Measurements from ENCODE around the gene TTC23.

DNA sequence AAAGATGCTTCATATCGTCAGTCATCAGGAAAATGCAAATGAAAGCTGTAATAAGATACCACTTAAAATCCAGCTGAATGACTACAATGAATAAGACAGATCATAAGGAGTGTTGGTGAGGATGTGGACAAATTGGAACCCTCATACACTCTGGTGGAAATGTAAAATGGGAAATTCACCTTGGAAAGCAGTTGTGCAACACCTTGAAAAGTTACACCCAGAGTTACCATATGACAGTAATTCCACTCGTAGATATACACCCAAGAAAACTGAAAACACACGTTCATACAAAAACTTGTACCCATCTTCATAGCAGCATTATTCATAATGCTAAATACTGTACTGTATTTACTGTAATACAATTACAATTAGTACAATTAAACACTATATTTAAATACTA lies 2.3 kb downstream of the TTC23 start:
- TF ChIP-seq, protein P1, sequence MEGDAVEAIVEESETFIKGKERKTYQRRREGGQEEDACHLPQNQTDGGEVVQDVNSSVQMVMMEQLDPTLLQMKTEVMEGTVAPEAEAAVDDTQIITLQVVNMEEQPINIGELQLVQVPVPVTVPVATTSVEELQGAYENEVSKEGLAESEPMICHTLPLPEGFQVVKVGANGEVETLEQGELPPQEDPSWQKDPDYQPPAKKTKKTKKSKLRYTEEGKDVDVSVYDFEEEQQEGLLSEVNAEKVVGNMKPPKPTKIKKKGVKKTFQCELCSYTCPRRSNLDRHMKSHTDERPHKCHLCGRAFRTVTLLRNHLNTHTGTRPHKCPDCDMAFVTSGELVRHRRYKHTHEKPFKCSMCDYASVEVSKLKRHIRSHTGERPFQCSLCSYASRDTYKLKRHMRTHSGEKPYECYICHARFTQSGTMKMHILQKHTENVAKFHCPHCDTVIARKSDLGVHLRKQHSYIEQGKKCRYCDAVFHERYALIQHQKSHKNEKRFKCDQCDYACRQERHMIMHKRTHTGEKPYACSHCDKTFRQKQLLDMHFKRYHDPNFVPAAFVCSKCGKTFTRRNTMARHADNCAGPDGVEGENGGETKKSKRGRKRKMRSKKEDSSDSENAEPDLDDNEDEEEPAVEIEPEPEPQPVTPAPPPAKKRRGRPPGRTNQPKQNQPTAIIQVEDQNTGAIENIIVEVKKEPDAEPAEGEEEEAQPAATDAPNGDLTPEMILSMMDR (optimal IDR thresholded peaks at IDR 0.05 in 1 of 3, IDR thresholded peaks at IDR 0.05 in 1 of 3, conservative IDR thresholded peaks at IDR 0.05 in 1 of 3; ENCODE audit: extremely low read depth in 1 of 3, insufficient read depth in 2 of 3, low read length in 3 of 3), result no peak
- TF ChIP-seq EZH2 (IDR thresholded peaks at IDR 0.05; ENCODE audit: low read length), result no peak
